ENCODE measurements around the gene SNRPA1. TPM values are rescaled to one million over a fixed set of nuclear protein-coding genes. Genes with fewer than 3 reads are reported as not detected.

SNRPA1 gene
- total and polyA plus RNA-seq, 2 donors (not counting 1 experiment from before 2014, with no cell fraction given) = 97.7 to 113 TPM

GRCh38 chr15:101327147-101327740 is 32.2 kb upstream of the SNRPA1 start:
- WGBS (ENCODE audit: insufficient coverage) = 64% methylated on average over 12 of the region's 17 CpGs
- POLR2A ChIA-PET = no interaction called here

More at GRCh38 chr15:101327147-101327740, 32.2 kb upstream of the SNRPA1 start:
- Histone ChIP-seq H3K9ac (ENCODE audit: low read length) (no peak overlapping the region), H4K20me1 (ENCODE audit: control insufficient read depth, insufficient read depth, low read length, poor library complexity, severe bottlenecking) (no peaks in the 10 kb centered on the region), H2AFZ (ENCODE audit: insufficient read depth, low read depth, low read length, poor library complexity, severe bottlenecking) (no peak overlapping the region), H3K36me3 (replicated peaks in 1 of 2; ENCODE audit: control extremely low read depth in 1 of 2, control insufficient read depth in 1 of 2, extremely low read depth in 1 of 2, insufficient read depth in 2 of 2, low read length in 1 of 2) (no peaks in the 10 kb centered on the region), H3K79me2 (ENCODE audit: control insufficient read depth, insufficient read depth, low read length) (no peaks in the 10 kb centered on the region), H3K9me3 (ENCODE audit: control extremely low read depth in 1 of 3, control insufficient read depth in 2 of 3, insufficient read depth in 1 of 3, low read length in 2 of 3) (peaks cover 0 to 18% (median 0%) of the 10 kb centered on the region in 3 donors), H3K4me2 (replicated peaks; ENCODE audit: low read depth, low read length, poor library complexity, severe bottlenecking) (no peak overlapping the region), H3K27ac (ENCODE audit: low read length in 2 of 2) (no peak overlapping the region), H3K4me1 (ENCODE audit: control insufficient read depth in 2 of 2, insufficient read depth in 2 of 2, low read length in 2 of 2) (no peaks in the 10 kb centered on the region), H3K27me3 (replicated peaks in 1 of 4; ENCODE audit: control extremely low read depth in 1 of 4, control insufficient read depth in 3 of 4, insufficient read depth in 4 of 4, low read length in 3 of 4) (peaks cover 0 to 21% (median 0%) of the 10 kb centered on the region in 4 experiments), H3K4me3 (ENCODE audit: control extremely low read depth in 1 of 5, extremely low read depth in 1 of 5, insufficient read depth in 1 of 5, low read depth in 2 of 5, low read length in 4 of 5) (no peak overlapping the region)
- Mint-ChIP-seq H3K4me3 (no peak overlapping the region), H3K27ac (no peak overlapping the region), H3K27me3 (peaks cover 46% of the 10 kb centered on the region), H3K4me1 (no peaks in the 10 kb centered on the region), H3K9me3 (ENCODE audit: insufficient read depth) (peaks cover 2% of the 10 kb centered on the region)
- ATAC-seq (ENCODE audit: low read depth) (no peak), DNase-seq (no peak)
- CTCF ChIA-PET = no interaction called here
- intact Hi-C loops (cut with micrococcal nuclease) = no loop called here
- TF ChIP-seq EZH2 (IDR thresholded peaks at IDR 0.05; ENCODE audit: borderline replicate concordance, insufficient read depth, low read depth, low read length, poor library complexity, severe bottlenecking) (no peak), CTCF (IDR thresholded peaks at IDR 0.05) (no peak)

Data from B cell (primary cell).